Endothelial cell of umbilical vein (primary cell): ENCODE data around the gene PTBP3. TPM values are rescaled to one million over a fixed set of nuclear protein-coding genes. Genes with fewer than 3 reads are reported as not detected.

Experiments used
- BruUV-seq: library from RNA; stranded (reverse); fragments of 400-500 nt; replicated peaks from 2 replicates; lab custom pipeline; 2021; lab: Mats Ljungman, UMichigan
- CTCF ChIA-PET: fragments of 300-600, 350-600 bp; sonication (Branson Sonifier 250); formaldehyde crosslinking; loops from one replicate; lab custom pipeline; 2021; ENCODE audit warnings: antibody characterized with exemption, inconsistent platforms; lab: Charles Lee
- POLR2A ChIA-PET: fragments of 300-600, 350-600 bp; sonication (Branson Sonifier 250); formaldehyde crosslinking; loops from one replicate; lab custom pipeline; 2021; ENCODE audit warnings: antibody characterized with exemption, inconsistent platforms; lab: Charles Lee
- DNase-seq: peaks from one replicate; pipeline ENCODE4 v3.0.0-alpha.2; 2011; ENCODE audit warnings: low read depth, low spot score
- FAIRE-seq: peaks from 2 replicates; lab custom pipeline; 2011; peaks lifted over from hg19 to GRCh38; lab: Jason Lieb, UNC
- H2AFZ ChIP-seq: 2 replicates; pipeline ENCODE4 v1.6.0; 2012; ENCODE audit warnings: low read depth, low read length, control low read depth, inconsistent platforms
- H3K27ac ChIP-seq: 2 replicates; pipeline ENCODE4 v1.5.1; 2011; ENCODE audit warnings: low read depth, mild to moderate bottlenecking, control low read depth, low read length, moderate library complexity; ENCODE audit not compliant: insufficient read depth
- H3K27me3 ChIP-seq, 2 experiments: 2 replicates each; pipeline versions ENCODE4 v1.6.0 to v1.6.1; 2011; ENCODE audit warnings: low read length in 2 of 2, mixed read lengths in 1 of 2; ENCODE audit not compliant: control insufficient read depth in 2 of 2, insufficient read depth in 2 of 2
- H3K36me3 ChIP-seq, 2 experiments: 2 replicates in 1 of 2; 3 replicates in 1 of 2; pipeline ENCODE4 v1.5.1; 2011; ENCODE audit warnings: low read length in 2 of 2, mild to moderate bottlenecking in 1 of 2, moderate library complexity in 1 of 2; ENCODE audit not compliant: control insufficient read depth in 2 of 2, insufficient read depth in 2 of 2; ENCODE audit errors: extremely low read depth in 1 of 2
- H3K4me1 ChIP-seq: 3 replicates; pipeline ENCODE4 v1.5.1; 2011; ENCODE audit warnings: mild to moderate bottlenecking, low read length; ENCODE audit not compliant: control insufficient read depth, insufficient read depth; ENCODE audit errors: extremely low read depth
- H3K4me2 ChIP-seq: 2 replicates; pipeline ENCODE4 v1.6.1; 2011; ENCODE audit warnings: low read length, control low read depth, mixed read lengths; ENCODE audit not compliant: insufficient read depth
- H3K4me3 ChIP-seq, 3 experiments: fragments of 200-600 bp in 1 of 3; sonication (generic), shearing (Covaris generic) in 1 of 3; replicated peaks in 1 of 3; 2 replicates each; pipeline ENCODE4 v1.5.1; 2011 to 2016; ENCODE audit warnings: control low read depth in 3 of 3, low read length in 3 of 3, mild to moderate bottlenecking in 2 of 3, inconsistent platforms in 1 of 3, low read depth in 1 of 3, moderate library complexity in 1 of 3; ENCODE audit not compliant: insufficient read depth in 1 of 3
- H3K79me2 ChIP-seq: 2 replicates; pipeline ENCODE4 v1.6.0; 2012; ENCODE audit warnings: low read length, inconsistent platforms; ENCODE audit not compliant: control insufficient read depth, insufficient read depth
- H3K9ac ChIP-seq: replicated peaks from 2 replicates; pipeline ENCODE3; 2011; ENCODE audit warnings: low read length, control low read depth; ENCODE audit not compliant: insufficient read depth; ENCODE audit errors: extremely low read depth
- H3K9me1 ChIP-seq: replicated peaks from 3 replicates; pipeline ENCODE4 v1.6.0; 2011; ENCODE audit warnings: mild to moderate bottlenecking, low read length; ENCODE audit not compliant: control insufficient read depth, insufficient read depth; ENCODE audit errors: extremely low read depth
- H3K9me3 ChIP-seq: replicated peaks from 2 replicates; pipeline ENCODE4 v1.5.1; 2012; ENCODE audit warnings: low read length, inconsistent platforms; ENCODE audit not compliant: control insufficient read depth, insufficient read depth
- H4K20me1 ChIP-seq: replicated peaks from 2 replicates; pipeline ENCODE3; 2011; ENCODE audit warnings: mild to moderate bottlenecking, low read length; ENCODE audit not compliant: control insufficient read depth, insufficient read depth; ENCODE audit errors: extremely low read depth
- CTCF ChIP-seq, 2 donors: IDR thresholded peaks; 1 replicate in 1 of 2; 2 replicates in 1 of 2; pipeline ENCODE4 v1.5.1; 2011; ENCODE audit warnings: low read length in 2 of 2, mild to moderate bottlenecking in 2 of 2, moderate library complexity in 2 of 2, control low read depth in 1 of 2, inconsistent platforms in 1 of 2, low read depth in 1 of 2; ENCODE audit not compliant: insufficient read depth in 1 of 2; ENCODE audit errors: extremely low read depth in 1 of 2
- EZH2 ChIP-seq: IDR thresholded peaks from 2 replicates; pipeline ENCODE4 v1.6.1; 2012; ENCODE audit warnings: borderline replicate concordance, low read depth, mild to moderate bottlenecking, moderate library complexity, low read length, inconsistent platforms; ENCODE audit not compliant: severe bottlenecking
- FOS ChIP-seq: IDR thresholded peaks from 2 replicates; pipeline ENCODE4 v1.6.1; 2011; ENCODE audit warnings: mild to moderate bottlenecking, low read length, moderate library complexity, borderline replicate concordance; ENCODE audit not compliant: insufficient read depth
- GATA2 ChIP-seq: IDR thresholded peaks from 2 replicates; pipeline ENCODE4 v1.7.0; 2011; ENCODE audit warnings: low read depth, mild to moderate bottlenecking, moderate library complexity, mixed read lengths, low read length; ENCODE audit not compliant: insufficient read length, insufficient read depth
- JUN ChIP-seq: IDR thresholded peaks from 2 replicates; pipeline ENCODE4 v1.6.1; 2011; ENCODE audit warnings: borderline replicate concordance, low read depth; ENCODE audit not compliant: insufficient read length, insufficient read depth
- MAX ChIP-seq: IDR thresholded peaks from 2 replicates; pipeline ENCODE4 v1.6.1; 2011; ENCODE audit not compliant: insufficient read depth, insufficient read length
- MYC ChIP-seq: IDR thresholded peaks from one replicate; pipeline ENCODE4 v1.6.1; 2011; ENCODE audit warnings: mild to moderate bottlenecking, low read depth, low read length
- POLR2A ChIP-seq: IDR thresholded peaks from 2 replicates; pipeline ENCODE4 v1.6.1; 2012; ENCODE audit warnings: low read depth, mild to moderate bottlenecking, control low read depth, low read length
- POLR2AphosphoS5 ChIP-seq: IDR thresholded peaks from 2 replicates; pipeline ENCODE4 v1.6.1; 2012; ENCODE audit warnings: low read depth, mild to moderate bottlenecking, control low read depth, low read length, moderate library complexity; ENCODE audit not compliant: insufficient read depth
- dilution Hi-C: fragments of 300-500 bp; cut with MboI; formaldehyde crosslinking; loops from one replicate; pipeline ENCODE4 v1.15.0; 2019; ENCODE audit warnings: low sequenced_read_pairs; ENCODE audit not compliant: extremely low pct_ligation_motif_present
- intact Hi-C: fragments of 100-400 bp; cut with micrococcal nuclease; formaldehyde crosslinking; loops from one replicate; pipeline ENCODE4 v1.10.0; 2022
- polyA plus RNA-seq, 4 experiments: library from polyadenylated mRNA; depleted of rRNA in 3 of 4; stranded (reverse) in 3 of 4; unstranded in 1 of 4; fragments of >200 nt; gene quantifications; 2 replicates each; pipeline versions ENCODE4 v1.2.1 to v1.2.3, GENCODE V29; 2011 to 2012; ENCODE audit warnings: missing spikeins in 1 of 4
- total RNA-seq: library from RNA; stranded (reverse); gene quantifications from 2 replicates; pipeline ENCODE4 v1.2.3, GENCODE V29; 2021

Gene PTBP3
- total and polyA plus RNA-seq, 2 donors (not counting 3 experiments of a cell fraction or from before 2014, with no cell fraction given) = 42.4 to 75.0 TPM

DNA sequence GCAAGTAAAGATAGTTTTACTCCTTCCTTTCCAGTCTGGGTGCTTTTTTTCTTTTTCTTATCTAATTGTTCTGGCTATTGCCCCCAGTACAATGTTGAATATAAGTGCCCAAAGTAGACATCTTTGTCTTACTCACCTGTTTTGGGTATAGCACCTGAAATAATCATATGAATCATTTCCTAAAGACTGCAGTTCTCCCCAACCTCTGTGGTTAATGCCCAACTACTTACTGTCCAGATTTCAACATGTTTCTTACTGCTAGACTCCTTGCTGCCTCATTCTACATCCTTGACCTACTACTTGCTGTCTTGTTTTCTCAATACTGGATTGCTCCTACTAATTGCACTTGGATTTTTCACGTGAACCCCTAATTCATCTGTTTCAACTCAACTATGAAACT, 37.6 kb upstream of the PTBP3 start:
- FAIRE-seq = peak; percentile 50
- no peak overlapping the region for H3K27ac ChIP-seq
- CTCF ChIA-PET = interaction anchor here (0.8 to 2.7 kb wide), 2 partner anchors 8 to 273 kb away, joined by 3 to 10 read pairs; partner anchors contain the start of gene HSDL2
- H3K4me2 ChIP-seq = no peak overlapping the region
- intact Hi-C loops = no loop called here
- H3K79me2 ChIP-seq = no peaks in the 10 kb centered on the region
- no peaks in the 10 kb centered on the region for H3K9me1 ChIP-seq
- POLR2A ChIA-PET = no interaction called here
- no TSS peak for BruUV-seq
- no peaks in the 10 kb centered on the region for H3K36me3 ChIP-seq
- H4K20me1 ChIP-seq = no peaks in the 10 kb centered on the region
- no peak overlapping the region for H2AFZ ChIP-seq
- H3K9ac ChIP-seq = no peak overlapping the region
- no peaks in the 10 kb centered on the region for H3K27me3 ChIP-seq
- no peak for TF ChIP-seq EZH2
- TF ChIP-seq JUN = no peak
- TF ChIP-seq CTCF (IDR thresholded peaks at IDR 0.05; ENCODE audit: extremely low read depth in 1 of 2, insufficient read depth in 1 of 2, low read depth in 1 of 2, low read length in 2 of 2) = no peak
- TF ChIP-seq GATA2 = no peak
- TF ChIP-seq POLR2AphosphoS5 = no peak
- no peak for TF ChIP-seq MYC
- no peak for TF ChIP-seq MAX
- no peak for TF ChIP-seq POLR2A
- TF ChIP-seq FOS = no peak
- dilution Hi-C loops = no loop called here
- no peaks in the 10 kb centered on the region for H3K9me3 ChIP-seq
- H3K4me1 ChIP-seq = peaks cover 3% of the 10 kb centered on the region
- no peak for DNase-seq
- H3K4me3 ChIP-seq = no peak overlapping the region
